ENCODE measurements around the gene CDH19. TPM values are rescaled to one million over a fixed set of nuclear protein-coding genes. Genes with fewer than 3 reads are reported as not detected.

The CDH19 gene
- total RNA-seq, 3 donors from 2014 or later: not detected

- Mint-ChIP-seq H3K9me3 (peaks cover 22% of the 10 kb centered on the region), H3K27me3 (ENCODE audit: low read depth) (no peaks in the 10 kb centered on the region), H3K4me1 (ENCODE audit: low read depth) (no peaks in the 10 kb centered on the region), H3K36me3 (ENCODE audit: insufficient read depth) (no peaks in the 10 kb centered on the region), H3K4me3 (no peak overlapping the region)
- ATAC-seq: no peak
- no peak for DNase-seq
Measured at GRCh38 chr18:66457245-66457644, 146.6 kb downstream of the CDH19 start.

Data from activated T-cell treated with anti-CD3 and anti-CD28 coated beads, Interleukin-2, amount 50 U/mL, for 4 hours (primary cell).